K562 (cell line): ENCODE measurements around the gene PRF1. TPM values are rescaled to one million over a fixed set of nuclear protein-coding genes. Genes with fewer than 3 reads are reported as not detected.
"Not testable (repeated sequence)": the region's sequence is repeated elsewhere in the genome, so short reads cannot be mapped to it uniquely, and the experiment has no call there.

Experiments used
- ATAC-seq: fragments of 200-7000 bp; cut with Tn5 transposase; 3 replicates; pipeline ENCODE4 v1.9.1; 2020; ENCODE audit warnings: moderate library complexity
- BruUV-seq: library from RNA; stranded (reverse); fragments of 400-500 nt; replicated peaks from 2 replicates; lab custom pipeline; 2021; lab: Mats Ljungman, UMichigan
- CTCF ChIA-PET: fragments of 300-600 bp; formaldehyde crosslinking; extraction: SDS; loops from one replicate; lab custom pipeline; 2021; ENCODE audit warnings: low intra/inter-chr PET ratio; lab: Yijun Ruan, JAX
- POLR2A ChIA-PET: fragments of 300-600, 350-650 bp; sonication (Branson Sonifier 250); formaldehyde crosslinking; extraction: SDS; loops from one replicate; lab custom pipeline; 2021; ENCODE audit warnings: antibody characterized with exemption, inconsistent platforms; lab: Yijun Ruan, JAX
- DNase-seq, 4 experiments: peaks; one replicate each; pipeline versions ENCODE4 v3.0.0 to v3.0.0-alpha.2; 2011 to 2018; ENCODE audit warnings: low spot score in 3 of 4, mixed read lengths in 3 of 4; ENCODE audit errors: extremely low read depth in 1 of 4
- FAIRE-seq: peaks from 2 replicates; lab custom pipeline; 2011; peaks lifted over from hg19 to GRCh38; lab: Jason Lieb, UNC
- H2AFZ ChIP-seq: 2 replicates; pipeline ENCODE4 v1.6.0; 2011; ENCODE audit warnings: low read depth, low read length, control low read depth, inconsistent platforms
- H3K27ac ChIP-seq: fragments of 200-600 bp; 3 replicates; pipeline ENCODE4 v1.8.0; 2011; ENCODE audit warnings: low read depth, mild to moderate bottlenecking, control low read depth, inconsistent platforms, low read length, moderate library complexity, mixed read lengths; ENCODE audit errors: extremely low read depth
- H3K27me3 ChIP-seq, 2 experiments: fragments of 300-600 bp in 1 of 2; 2 replicates in 1 of 2; 3 replicates in 1 of 2; pipeline versions ENCODE4 v1.6.0 to v1.8.0; 2011; ENCODE audit warnings: inconsistent platforms in 2 of 2, low read length in 2 of 2, mild to moderate bottlenecking in 1 of 2, mixed read lengths in 1 of 2, moderate library complexity in 1 of 2; ENCODE audit not compliant: control insufficient read depth in 2 of 2, insufficient read depth in 2 of 2
- H3K36me3 ChIP-seq: fragments of 300-600 bp; 3 replicates; pipeline ENCODE4 v1.8.0; 2011; ENCODE audit warnings: mild to moderate bottlenecking, low read length, inconsistent platforms; ENCODE audit not compliant: control insufficient read depth, insufficient read depth
- H3K4me1 ChIP-seq, 2 experiments: fragments of 200-600 bp in 1 of 2; replicated peaks in 1 of 2; 2 replicates in 1 of 2; 3 replicates in 1 of 2; pipeline versions ENCODE4 v1.5.1 to v1.8.0; 2011; ENCODE audit warnings: inconsistent platforms in 2 of 2, low read length in 2 of 2, mild to moderate bottlenecking in 1 of 2, mixed read lengths in 1 of 2, moderate library complexity in 1 of 2; ENCODE audit not compliant: control insufficient read depth in 2 of 2, insufficient read depth in 2 of 2
- H3K4me2 ChIP-seq: 2 replicates; pipeline ENCODE4 v1.6.1; 2011; ENCODE audit warnings: low read length, control low read depth, inconsistent platforms, mixed read lengths; ENCODE audit not compliant: insufficient read depth
- H3K4me3 ChIP-seq: fragments of 200-600 bp; sonication (generic), shearing (Covaris generic); 2 replicates; pipeline ENCODE4 v1.5.1; 2016; ENCODE audit warnings: control low read depth, inconsistent platforms
- H3K79me2 ChIP-seq: fragments of 200-600 bp; 3 replicates; pipeline ENCODE4 v1.8.0; 2011; ENCODE audit warnings: low read length, inconsistent platforms; ENCODE audit not compliant: control insufficient read depth, insufficient read depth
- H3K9ac ChIP-seq, 2 experiments: 2 replicates each; pipeline versions ENCODE4 v1.6.0 to v1.6.1; 2011; ENCODE audit warnings: low read depth in 2 of 2, low read length in 2 of 2, control low read depth in 1 of 2, inconsistent platforms in 1 of 2, mild to moderate bottlenecking in 1 of 2, mixed read lengths in 1 of 2; ENCODE audit not compliant: insufficient read depth in 1 of 2
- H3K9me1 ChIP-seq: one replicate; pipeline ENCODE4 v1.6.0; 2011; ENCODE audit warnings: inconsistent platforms, mild to moderate bottlenecking, low read length, moderate library complexity; ENCODE audit not compliant: control insufficient read depth, insufficient read depth
- H3K9me3 ChIP-seq: replicated peaks from 2 replicates; pipeline ENCODE4 v1.5.1; 2011; ENCODE audit warnings: low read depth, low read length, inconsistent platforms; ENCODE audit not compliant: control insufficient read depth, insufficient read depth
- H4K20me1 ChIP-seq: replicated peaks from 2 replicates; pipeline ENCODE4 v1.6.1; 2011; ENCODE audit warnings: low read length, inconsistent platforms, mixed read lengths; ENCODE audit not compliant: control insufficient read depth, insufficient read depth
- BCOR ChIP-seq: fragments of 450-650 bp; IDR thresholded peaks from 2 replicates; pipeline ENCODE4 v1.6.1; 2016
- KDM1A ChIP-seq, 2 experiments: fragments of 450-650 bp; IDR thresholded peaks; 2 replicates each; pipeline ENCODE4 v1.6.1; 2016; ENCODE audit warnings: mild to moderate bottlenecking in 2 of 2
- NFIC ChIP-seq: fragments of 450-650 bp; IDR thresholded peaks from 2 replicates; pipeline ENCODE4 v1.6.1; 2017; ENCODE audit warnings: mild to moderate bottlenecking, inconsistent platforms
- SMARCA5 ChIP-seq: fragments of 450-650 bp; IDR thresholded peaks from 2 replicates; pipeline ENCODE4 v1.6.1; 2016
- ZNF146 ChIP-seq: IDR thresholded peaks from one replicate; pipeline ENCODE4 v1.6.1; 2018; ENCODE audit warnings: missing compliant biosample characterization; ENCODE audit not compliant: unreplicated experiment
- ZNF184 ChIP-seq: sonication (generic); formaldehyde crosslinking; IDR thresholded peaks from 2 replicates; pipeline ENCODE4 v1.5.0; 2020; ENCODE audit warnings: missing genetic modification reagents
- ZNF764 ChIP-seq: fragments of 250-450 bp; sonication (Bioruptor Pico); IDR thresholded peaks from 2 replicates; pipeline ENCODE4 v1.4.0; 2020; ENCODE audit warnings: low read depth, mild to moderate bottlenecking, moderate library complexity
- WGBS: fragments of 100-300 bp; shearing (Covaris generic); methylation state at CpG from one replicate; pipeline ENCODE4 v1.1.6; 2016; ENCODE audit warnings: low coverage, mixed read lengths; ENCODE audit not compliant: insufficient coverage; ENCODE audit errors: missing lambda C conversion rate; 5-methylcytosine and 5-hydroxymethylcytosine counted together
- in situ Hi-C: fragments of 300-500 bp; cut with MboI; formaldehyde crosslinking; loops from 4 replicates; pipeline ENCODE4 v1.15.0; 2018; ENCODE audit warnings: inconsistent platforms, mixed read lengths
- intact Hi-C: fragments of 100-400 bp; cut with micrococcal nuclease; formaldehyde crosslinking; loops from 2 replicates; pipeline ENCODE4 v1.14.2; 2022
- polyA plus RNA-seq, 8 experiments: library from polyadenylated mRNA; depleted of rRNA in 4 of 8; stranded (reverse) in 5 of 8; unstranded in 3 of 8; fragments of >200 nt; fragmentation: Nextera tagmentation in 2 of 8; fragmentation: Illumina TruSeq in 1 of 8; extraction: Ambion mirVana in 2 of 8; extraction: Trizol in 1 of 8; gene quantifications; 2 replicates each; pipeline versions ENCODE4 v1.2.1 to v1.2.3, GENCODE V29; 2011 to 2014; ENCODE audit warnings: inconsistent platforms in 1 of 8, missing spikeins in 1 of 8
- total RNA-seq, 7 experiments: library from RNA; depleted of rRNA in 6 of 7; stranded (reverse); fragments of >200 nt in 6 of 7; fragmentation: Illumina TruSeq in 2 of 7; extraction: Trizol in 2 of 7; gene quantifications; 2 replicates each; pipeline versions ENCODE4 v1.2.1 to v1.2.3, GENCODE V29; 2011 to 2021; ENCODE audit warnings: low replicate concordance in 1 of 7
- TF ChIP-seq, protein P1 (sequence below), 2 experiments: fragments of 450-650 bp; IDR thresholded peaks; 2 replicates each; pipeline ENCODE4 v1.6.1; 2018; ENCODE audit warnings: mild to moderate bottlenecking in 2 of 2, low read depth in 1 of 2; ENCODE audit not compliant: partially characterized antibody in 2 of 2

The PRF1 gene
- total and polyA plus RNA-seq, 9 of the 15 experiments (the other 6 are each of a cell fraction or from before 2014, with no cell fraction given): 3.8 to 8.6 (median 6.3) TPM

DNA sequence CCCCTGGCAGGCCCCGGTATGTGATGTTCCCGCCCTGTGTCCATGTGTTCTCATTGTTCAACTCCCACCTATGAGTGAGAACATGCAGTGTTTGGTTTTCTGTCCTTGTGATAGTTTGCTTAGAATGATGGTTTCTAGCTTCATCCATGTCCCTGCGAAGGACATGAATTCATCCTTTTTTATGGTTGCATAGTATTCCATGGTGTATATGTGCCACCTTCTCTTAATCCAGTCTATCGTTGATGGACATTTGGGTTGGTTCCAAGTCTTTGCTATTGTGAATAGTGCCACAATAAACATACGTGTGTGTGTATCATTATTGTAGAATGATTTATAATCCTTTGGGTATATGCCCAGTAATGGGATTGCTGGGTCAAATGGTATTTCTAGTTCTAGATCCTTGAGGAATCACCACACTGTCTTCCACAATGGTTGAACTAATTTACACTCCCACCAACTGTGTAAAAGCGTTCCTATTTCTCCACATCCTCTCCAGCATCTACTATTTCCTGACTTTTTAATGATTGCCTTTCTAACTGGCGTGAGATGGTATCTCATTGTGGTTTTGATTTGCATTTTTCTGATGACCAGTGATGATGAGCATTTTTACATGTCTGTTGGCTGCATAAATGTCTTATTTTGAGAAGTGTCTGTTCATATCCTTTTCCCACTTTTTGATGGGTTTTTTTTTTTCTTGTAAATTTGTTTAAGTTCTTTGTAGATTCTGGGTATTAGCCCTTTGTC lies 37.3 kb upstream of the PRF1 start:
- H3K79me2 ChIP-seq, FAIRE-seq, H3K27ac ChIP-seq, H3K9me3 ChIP-seq, H3K27me3 ChIP-seq, H3K9me1 ChIP-seq, H3K9ac ChIP-seq, H3K4me1 ChIP-seq, BruUV-seq, in situ Hi-C loops, H3K4me3 ChIP-seq, DNase-seq, H3K36me3 ChIP-seq, CTCF ChIA-PET, POLR2A ChIA-PET, H3K4me2 ChIP-seq, H2AFZ ChIP-seq, intact Hi-C loops, ATAC-seq, H4K20me1 ChIP-seq: not testable (repeated sequence)
- WGBS: 60% methylated on average over 7 of the region's 7 CpGs
- TF ChIP-seq NFIC: peak; percentile 14; the same call in 1 of the 2 replicates
- TF ChIP-seq, protein P1, sequence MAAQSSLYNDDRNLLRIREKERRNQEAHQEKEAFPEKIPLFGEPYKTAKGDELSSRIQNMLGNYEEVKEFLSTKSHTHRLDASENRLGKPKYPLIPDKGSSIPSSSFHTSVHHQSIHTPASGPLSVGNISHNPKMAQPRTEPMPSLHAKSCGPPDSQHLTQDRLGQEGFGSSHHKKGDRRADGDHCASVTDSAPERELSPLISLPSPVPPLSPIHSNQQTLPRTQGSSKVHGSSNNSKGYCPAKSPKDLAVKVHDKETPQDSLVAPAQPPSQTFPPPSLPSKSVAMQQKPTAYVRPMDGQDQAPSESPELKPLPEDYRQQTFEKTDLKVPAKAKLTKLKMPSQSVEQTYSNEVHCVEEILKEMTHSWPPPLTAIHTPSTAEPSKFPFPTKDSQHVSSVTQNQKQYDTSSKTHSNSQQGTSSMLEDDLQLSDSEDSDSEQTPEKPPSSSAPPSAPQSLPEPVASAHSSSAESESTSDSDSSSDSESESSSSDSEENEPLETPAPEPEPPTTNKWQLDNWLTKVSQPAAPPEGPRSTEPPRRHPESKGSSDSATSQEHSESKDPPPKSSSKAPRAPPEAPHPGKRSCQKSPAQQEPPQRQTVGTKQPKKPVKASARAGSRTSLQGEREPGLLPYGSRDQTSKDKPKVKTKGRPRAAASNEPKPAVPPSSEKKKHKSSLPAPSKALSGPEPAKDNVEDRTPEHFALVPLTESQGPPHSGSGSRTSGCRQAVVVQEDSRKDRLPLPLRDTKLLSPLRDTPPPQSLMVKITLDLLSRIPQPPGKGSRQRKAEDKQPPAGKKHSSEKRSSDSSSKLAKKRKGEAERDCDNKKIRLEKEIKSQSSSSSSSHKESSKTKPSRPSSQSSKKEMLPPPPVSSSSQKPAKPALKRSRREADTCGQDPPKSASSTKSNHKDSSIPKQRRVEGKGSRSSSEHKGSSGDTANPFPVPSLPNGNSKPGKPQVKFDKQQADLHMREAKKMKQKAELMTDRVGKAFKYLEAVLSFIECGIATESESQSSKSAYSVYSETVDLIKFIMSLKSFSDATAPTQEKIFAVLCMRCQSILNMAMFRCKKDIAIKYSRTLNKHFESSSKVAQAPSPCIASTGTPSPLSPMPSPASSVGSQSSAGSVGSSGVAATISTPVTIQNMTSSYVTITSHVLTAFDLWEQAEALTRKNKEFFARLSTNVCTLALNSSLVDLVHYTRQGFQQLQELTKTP (IDR thresholded peaks at IDR 0.05; ENCODE audit: low read depth in 1 of 2, partially characterized antibody in 2 of 2): peak in 1 of 2 experiments; percentile 89
- TF ChIP-seq ZNF184 (CRISPR knock-in tag): peak; percentile 82
- TF ChIP-seq ZNF146: peak; percentile 95
- peak; percentile 76 for TF ChIP-seq BCOR
- 0 out of 2 replicates have a peak, but pooled peaks have one; percentile 47 for TF ChIP-seq SMARCA5
- TF ChIP-seq KDM1A (IDR thresholded peaks at IDR 0.05): 0 out of 4 replicates have a peak, but pooled peaks of 1 of the 2 experiments have one; percentile 10
- peak; percentile 24; the same call in 1 of the 2 replicates for TF ChIP-seq ZNF764 (CRISPR knock-in tag)

DNA sequence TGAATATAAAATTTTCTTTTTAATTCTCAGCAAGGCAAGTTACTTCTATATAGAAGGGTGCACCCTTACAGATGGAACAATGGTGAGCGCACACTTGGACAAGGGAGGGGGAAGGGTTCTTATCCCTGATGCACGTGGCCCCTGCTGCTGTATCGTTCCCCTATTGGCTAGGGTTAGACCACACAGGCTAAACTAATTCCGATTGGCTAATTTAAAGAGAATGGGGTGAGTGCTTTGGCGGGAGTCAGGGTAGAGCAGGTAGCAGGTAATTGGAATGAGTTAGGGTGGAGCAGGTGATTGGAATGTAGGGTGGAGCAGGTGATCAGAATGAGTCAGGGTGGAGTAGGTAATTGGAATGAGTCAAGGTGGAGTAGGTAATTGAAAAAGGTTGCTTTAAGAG lies 32.0 kb upstream of the PRF1 start:
- WGBS: 82% methylated on average over 5 of the region's 5 CpGs
- H3K4me3 ChIP-seq, H3K27ac ChIP-seq, H3K9me1 ChIP-seq, in situ Hi-C loops, intact Hi-C loops, H3K27me3 ChIP-seq, H3K9ac ChIP-seq, H3K9me3 ChIP-seq, ATAC-seq, H3K4me2 ChIP-seq, BruUV-seq, CTCF ChIA-PET, H3K36me3 ChIP-seq, DNase-seq, H4K20me1 ChIP-seq, POLR2A ChIA-PET, FAIRE-seq, H3K79me2 ChIP-seq, H2AFZ ChIP-seq: not testable (repeated sequence)
- H3K4me1 ChIP-seq: peaks cover 6 to 11% of the 10 kb centered on the region in 2 experiments; a peak in 4 of 5 replicates
